Stomach smooth muscle (tissue), 2 donors: ENCODE results near the gene FRMD4A.
"Not testable (repeated sequence)": the region's sequence is repeated elsewhere in the genome, so short reads cannot be mapped to it uniquely, and the experiment has no call there.

Experiments
- H3K27ac ChIP-seq: one replicate; pipeline ENCODE4 v1.7.0; 2013; ENCODE audit warnings: mild to moderate bottlenecking, low read length, inconsistent platforms
- H3K27me3 ChIP-seq, 2 donors: one replicate each; pipeline ENCODE4 v1.7.0; 2013; ENCODE audit warnings: low read length in 2 of 2; ENCODE audit not compliant: insufficient read depth in 2 of 2, control insufficient read depth in 1 of 2
- H3K36me3 ChIP-seq, 2 donors: one replicate each; pipeline ENCODE4 v1.7.0; 2013; ENCODE audit warnings: low read length in 2 of 2; ENCODE audit not compliant: control insufficient read depth in 2 of 2, insufficient read depth in 2 of 2
- H3K4me1 ChIP-seq: one replicate; pipeline ENCODE4 v1.7.0; 2013; ENCODE audit warnings: low read length; ENCODE audit not compliant: control insufficient read depth, insufficient read depth
- H3K4me3 ChIP-seq, 2 donors: one replicate each; pipeline ENCODE4 v1.7.0; 2013; ENCODE audit warnings: low read length in 2 of 2
- H3K9ac ChIP-seq, 2 donors: one replicate each; pipeline ENCODE4 v1.7.0; 2013; ENCODE audit warnings: low read length in 2 of 2, mild to moderate bottlenecking in 1 of 2
- H3K9me3 ChIP-seq, 2 donors: one replicate each; pipeline ENCODE4 v1.7.0; 2013; ENCODE audit warnings: low read length in 2 of 2; ENCODE audit not compliant: control insufficient read depth in 2 of 2
- donor health status: healthy.
- donor health status: Pancreatic carcinoma.

The FRMD4A gene

GRCh38 chr10:13867822-13868221 is 462.9 kb downstream of the FRMD4A start:
- H3K9me3 ChIP-seq: no peaks in the 10 kb centered on the region
- H3K4me3 ChIP-seq: no peak overlapping the region
- H3K27me3 ChIP-seq: no peaks in the 10 kb centered on the region
- H3K27ac ChIP-seq: no peak overlapping the region
- no peak overlapping the region for H3K9ac ChIP-seq
- H3K36me3 ChIP-seq: no peaks in the 10 kb centered on the region
- peaks cover 7% of the 10 kb centered on the region for H3K4me1 ChIP-seq

GRCh38 chr10:13865758-13866491 is 464.8 kb downstream of the FRMD4A start:
- H3K36me3 ChIP-seq: no peaks in the 10 kb centered on the region
- H3K9me3 ChIP-seq: no peaks in the 10 kb centered on the region
- H3K4me3 ChIP-seq: no peak overlapping the region
- no peak overlapping the region for H3K9ac ChIP-seq
- H3K27me3 ChIP-seq: no peaks in the 10 kb centered on the region
- H3K4me1 ChIP-seq: peaks cover 2% of the 10 kb centered on the region
- H3K27ac ChIP-seq: no peak overlapping the region

DNA sequence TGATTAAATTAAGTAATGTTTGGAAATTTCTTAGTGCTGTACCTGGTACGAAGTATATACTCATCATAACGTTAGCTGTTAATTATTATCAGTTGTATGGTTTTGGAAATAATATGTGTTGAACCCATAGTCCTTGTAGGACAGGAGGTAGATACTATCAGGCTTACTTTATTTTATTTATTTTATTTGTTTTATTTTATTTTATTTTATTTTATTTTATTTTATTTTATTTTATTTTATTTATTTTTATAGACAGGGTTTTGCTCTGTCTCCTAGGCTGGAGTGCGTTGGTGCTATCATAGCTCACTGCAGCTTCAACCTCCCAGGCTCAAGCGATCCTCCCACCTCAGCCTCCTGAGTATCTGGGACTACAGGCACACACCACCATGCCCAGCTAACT is 465.5 kb downstream of the FRMD4A start:
- H3K9ac ChIP-seq, H3K27ac ChIP-seq, H3K9me3 ChIP-seq, H3K36me3 ChIP-seq, H3K27me3 ChIP-seq, H3K4me3 ChIP-seq, H3K4me1 ChIP-seq: not testable (repeated sequence)

DNA sequence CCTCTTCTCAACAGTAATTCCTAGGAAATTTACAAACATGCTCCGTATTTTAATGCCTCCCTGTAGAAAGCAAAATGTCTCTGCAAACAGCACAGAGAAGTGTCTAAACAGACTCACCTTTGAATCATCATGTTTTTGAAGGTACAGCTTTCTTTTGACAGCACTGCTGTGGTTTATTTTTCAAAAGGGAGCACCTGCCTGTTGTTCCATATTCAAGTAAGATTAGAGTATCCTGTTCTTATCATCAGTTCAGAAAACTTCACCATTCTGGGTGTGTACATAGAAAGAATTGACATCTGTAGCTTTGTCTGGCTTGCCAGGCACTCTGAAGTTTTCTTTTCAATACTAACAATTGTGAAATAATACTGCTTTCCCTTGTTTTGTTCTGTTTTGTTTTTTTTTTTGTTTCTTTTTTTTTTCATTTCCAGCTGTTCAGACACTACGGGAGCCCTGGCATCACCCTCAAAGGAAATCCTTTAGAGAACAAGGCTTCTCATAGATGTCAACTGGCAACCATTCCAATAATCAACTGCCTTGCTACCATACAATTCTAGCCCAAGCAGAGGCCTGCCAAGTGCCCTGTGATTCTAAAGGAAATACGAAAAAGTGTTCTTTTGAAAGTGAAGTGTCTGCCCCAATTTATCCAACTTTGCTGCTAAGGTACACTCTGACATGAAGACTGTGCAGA is 468.0 kb downstream of the FRMD4A start:
- Histone ChIP-seq H3K4me3 (no peak overlapping the region), H3K27me3 (no peaks in the 10 kb centered on the region), H3K36me3 (no peaks in the 10 kb centered on the region), H3K9ac (no peak overlapping the region), H3K9me3 (no peaks in the 10 kb centered on the region), H3K4me1 (no peaks in the 10 kb centered on the region), H3K27ac (no peak overlapping the region)

DNA sequence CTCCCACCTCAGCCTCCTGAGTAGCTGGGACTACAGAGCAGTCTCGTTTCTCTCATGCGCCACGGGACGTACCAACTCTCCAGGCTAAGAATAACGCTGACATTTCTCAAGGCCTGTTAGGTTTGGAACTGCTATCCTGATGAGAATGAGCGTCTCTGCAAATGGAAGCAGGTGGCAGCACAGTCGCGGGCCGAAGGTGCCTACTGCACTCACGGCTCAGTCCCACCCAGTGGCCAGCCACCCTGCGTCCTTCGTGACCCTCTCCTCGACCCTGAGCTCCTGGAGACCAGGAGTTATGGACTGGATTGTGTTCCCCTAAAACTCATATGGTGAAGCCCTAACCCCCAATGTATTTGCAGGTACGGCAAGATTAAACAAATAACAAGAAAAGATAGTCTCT is 469.8 kb downstream of the FRMD4A start:
- no peak overlapping the region for H3K27ac ChIP-seq
- H3K27me3 ChIP-seq: no peaks in the 10 kb centered on the region

GRCh38 chr10:13859979-13860654 is 470.6 kb downstream of the FRMD4A start:
- Histone ChIP-seq H3K27me3 (no peaks in the 10 kb centered on the region), H3K4me1 (no peaks in the 10 kb centered on the region), H3K4me3 (no peak overlapping the region), H3K27ac (no peak overlapping the region), H3K36me3 (no peaks in the 10 kb centered on the region), H3K9ac (no peak overlapping the region), H3K9me3 (no peaks in the 10 kb centered on the region)

More for the DNA sequence above, 469.8 kb downstream of the FRMD4A start:
- Histone ChIP-seq H3K4me1 (no peaks in the 10 kb centered on the region), H3K4me3 (no peak overlapping the region), H3K9me3 (no peaks in the 10 kb centered on the region), H3K36me3 (no peaks in the 10 kb centered on the region), H3K9ac (no peak overlapping the region)

- Histone ChIP-seq H3K27ac (no peak overlapping the region), H3K9me3 (no peaks in the 10 kb centered on the region), H3K9ac (no peak overlapping the region), H3K4me3 (no peak overlapping the region), H3K4me1 (no peaks in the 10 kb centered on the region), H3K36me3 (no peaks in the 10 kb centered on the region), H3K27me3 (no peaks in the 10 kb centered on the region)
Measured at GRCh38 chr10:13858709-13859108, 472.0 kb downstream of the FRMD4A start.

DNA sequence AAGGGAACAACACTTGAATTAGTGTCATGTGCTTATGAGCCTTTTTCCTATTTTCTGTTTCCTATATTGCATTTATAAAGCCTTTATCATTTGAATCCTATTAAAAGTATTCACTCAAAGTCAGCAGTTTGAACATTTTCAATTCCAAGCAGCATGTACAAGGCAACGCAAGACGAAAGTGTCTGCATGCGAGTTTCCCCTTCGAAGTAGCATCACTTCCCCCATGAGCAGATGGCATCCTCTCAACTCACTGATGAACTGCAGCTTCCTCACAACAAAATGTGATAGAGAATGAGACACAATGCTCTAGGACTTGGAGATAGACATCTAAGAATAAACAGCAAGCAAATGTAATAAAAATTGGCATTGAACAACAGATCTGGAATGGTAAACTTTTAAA is 473.3 kb downstream of the FRMD4A start:
- H3K9me3 ChIP-seq: no peaks in the 10 kb centered on the region
- no peak overlapping the region for H3K9ac ChIP-seq
- H3K4me3 ChIP-seq: no peak overlapping the region
- H3K27me3 ChIP-seq: no peaks in the 10 kb centered on the region
- no peaks in the 10 kb centered on the region for H3K4me1 ChIP-seq
- H3K27ac ChIP-seq: no peak overlapping the region
- H3K36me3 ChIP-seq: no peaks in the 10 kb centered on the region

DNA sequence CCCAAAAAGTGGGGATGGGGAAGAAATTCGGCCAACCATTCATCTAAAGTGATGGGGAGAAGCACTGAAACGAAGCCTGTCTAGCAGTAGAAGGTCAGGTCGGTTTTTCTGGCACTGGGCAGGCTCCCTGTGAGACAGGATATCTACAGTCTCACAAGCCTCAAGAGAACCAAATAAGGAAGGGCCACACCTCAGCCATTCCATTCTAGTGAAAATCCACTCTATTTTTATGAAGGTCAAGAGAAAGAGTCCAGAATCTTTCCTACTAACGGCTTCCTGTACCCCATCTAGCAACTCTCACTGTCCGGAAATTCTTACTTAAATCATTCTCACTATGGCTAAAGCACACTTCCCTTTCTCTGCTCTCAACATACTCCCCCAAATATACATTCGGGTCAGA is 476.9 kb downstream of the FRMD4A start:
- H3K4me1 ChIP-seq: no peaks in the 10 kb centered on the region

DNA sequence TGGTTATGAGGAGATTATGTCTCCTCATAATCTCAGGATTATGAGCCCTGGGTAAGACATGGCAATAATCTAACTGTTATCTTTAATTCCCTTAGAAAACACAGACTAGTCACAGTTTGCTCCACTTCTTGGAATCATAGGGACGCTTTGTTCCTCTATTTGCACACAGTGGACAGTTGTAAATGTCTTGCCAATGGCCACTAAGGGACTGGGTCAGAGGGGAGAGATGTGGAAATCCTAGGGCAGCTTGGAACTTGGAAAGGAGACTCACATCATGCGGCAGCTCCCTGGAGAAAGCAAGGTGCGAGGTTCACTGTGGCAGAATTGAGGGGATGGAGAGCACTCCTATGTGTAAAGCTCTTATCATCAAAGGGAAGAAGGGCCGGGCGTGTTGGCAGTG is 477.9 kb downstream of the FRMD4A start:
- Histone ChIP-seq H3K27me3 (no peaks in the 10 kb centered on the region), H3K9ac (no peak overlapping the region), H3K27ac (no peak overlapping the region), H3K4me1 (no peaks in the 10 kb centered on the region), H3K9me3 (no peaks in the 10 kb centered on the region), H3K36me3 (no peaks in the 10 kb centered on the region), H3K4me3 (no peak overlapping the region)

More for the DNA sequence above, 476.9 kb downstream of the FRMD4A start:
- Histone ChIP-seq H3K9ac (no peak overlapping the region), H3K27me3 (no peaks in the 10 kb centered on the region), H3K27ac (no peak overlapping the region), H3K36me3 (no peaks in the 10 kb centered on the region), H3K4me3 (no peak overlapping the region), H3K9me3 (no peaks in the 10 kb centered on the region)

GRCh38 chr10:13851906-13852305 is 478.8 kb downstream of the FRMD4A start:
- Histone ChIP-seq H3K4me1 (no peaks in the 10 kb centered on the region), H3K4me3 (no peak overlapping the region), H3K27ac (no peak overlapping the region), H3K9me3 (no peaks in the 10 kb centered on the region), H3K9ac (no peak overlapping the region), H3K36me3 (no peaks in the 10 kb centered on the region), H3K27me3 (no peaks in the 10 kb centered on the region)
